RWPE2 (cell line): ENCODE results near the gene FBXW4.

Experiments
- ATAC-seq: fragments of 200-7000 bp; cut with Tn5 transposase; 3 replicates; pipeline ENCODE4 v1.9.1; 2021; ENCODE audit warnings: low read depth
- DNase-seq: peaks from one replicate; pipeline ENCODE4 v3.0.0-alpha.2; 2020; ENCODE audit warnings: low spot score
- H3K27ac ChIP-seq: fragments of 450-650 bp; 2 replicates; pipeline ENCODE4 v1.5.1; 2017; ENCODE audit warnings: mild to moderate bottlenecking; ENCODE audit not compliant: poor library complexity, severe bottlenecking
- H3K27me3 ChIP-seq: fragments of 250-450 bp; sonication (Bioruptor Pico); 2 replicates; pipeline ENCODE4 v1.5.1; 2021; ENCODE audit warnings: mild to moderate bottlenecking, moderate library complexity; ENCODE audit not compliant: insufficient read depth, poor library complexity, severe bottlenecking
- H3K36me3 ChIP-seq: fragments of 250-450 bp; sonication (Bioruptor Pico); 2 replicates; pipeline ENCODE4 v1.5.1; 2020; ENCODE audit warnings: low read depth, mild to moderate bottlenecking, moderate library complexity
- H3K4me1 ChIP-seq: fragments of 250-450 bp; sonication (Bioruptor Pico); 2 replicates; pipeline ENCODE4 v1.5.1; 2021; ENCODE audit warnings: mild to moderate bottlenecking, moderate library complexity; ENCODE audit not compliant: insufficient read depth, poor library complexity, severe bottlenecking
- H3K4me3 ChIP-seq: fragments of 250-450 bp; sonication (Bioruptor Pico); 2 replicates; pipeline ENCODE4 v1.5.1; 2021; ENCODE audit warnings: mild to moderate bottlenecking, moderate library complexity; ENCODE audit not compliant: severe bottlenecking
- H3K9me3 ChIP-seq: fragments of 250-450 bp; sonication (Bioruptor Pico); 2 replicates; pipeline ENCODE4 v1.5.1; 2021; ENCODE audit warnings: mild to moderate bottlenecking, moderate library complexity; ENCODE audit not compliant: severe bottlenecking
- CTCF ChIP-seq: fragments of 450-650 bp; IDR thresholded peaks from one replicate; pipeline ENCODE4 v1.5.1; 2017; ENCODE audit warnings: mild to moderate bottlenecking, moderate library complexity; ENCODE audit not compliant: poor library complexity, severe bottlenecking

FBXW4 gene

GRCh38 chr10:101568054-101568745, 126.8 kb downstream of the FBXW4 start:
- H3K4me1 ChIP-seq: no peaks in the 10 kb centered on the region
- peaks cover 19% of the 10 kb centered on the region for H3K27me3 ChIP-seq
- no peaks in the 10 kb centered on the region for H3K9me3 ChIP-seq
- no peak overlapping the region for H3K4me3 ChIP-seq
- no peak for TF ChIP-seq CTCF
- DNase-seq (peak; percentile 59), ATAC-seq (no peak)
- no peak overlapping the region for H3K27ac ChIP-seq
- no peaks in the 10 kb centered on the region for H3K36me3 ChIP-seq

GRCh38 chr10:101567165-101568006, 127.6 kb downstream of the FBXW4 start:
- TF ChIP-seq CTCF: no peak
- no peak for ATAC-seq
- peaks cover 19% of the 10 kb centered on the region for H3K27me3 ChIP-seq

GRCh38 chr10:101566333-101567164, 128.4 kb downstream of the FBXW4 start:
- no peaks in the 10 kb centered on the region for H3K9me3 ChIP-seq
- H3K4me3 ChIP-seq: no peak overlapping the region
- no peaks in the 10 kb centered on the region for H3K36me3 ChIP-seq
- no peaks in the 10 kb centered on the region for H3K4me1 ChIP-seq
- H3K27ac ChIP-seq: no peak overlapping the region
- TF ChIP-seq CTCF: no peak
- ATAC-seq (no peak), DNase-seq (peak; percentile 40)
- peaks cover 19% of the 10 kb centered on the region for H3K27me3 ChIP-seq

More at GRCh38 chr10:101567165-101568006, 127.6 kb downstream of the FBXW4 start:
- Histone ChIP-seq H3K4me1 (no peaks in the 10 kb centered on the region), H3K4me3 (no peak overlapping the region), H3K36me3 (no peaks in the 10 kb centered on the region), H3K9me3 (no peaks in the 10 kb centered on the region), H3K27ac (no peak overlapping the region)
- peak; percentile 28 for DNase-seq

GRCh38 chr10:101565936-101566332, 129.0 kb downstream of the FBXW4 start:
- Histone ChIP-seq H3K27me3 (peaks cover 19% of the 10 kb centered on the region), H3K36me3 (no peaks in the 10 kb centered on the region), H3K4me3 (no peak overlapping the region), H3K9me3 (no peaks in the 10 kb centered on the region), H3K27ac (no peak overlapping the region), H3K4me1 (no peaks in the 10 kb centered on the region)
- no peak for TF ChIP-seq CTCF
- ATAC-seq: no peak
- DNase-seq: peak; percentile 19
